HCT116 (cell line): Measurements from ENCODE around the gene CA7. TPM values are rescaled to one million over a fixed set of nuclear protein-coding genes. Genes with fewer than 3 reads are reported as not detected.

ENCODE experiments used
- ATAC-seq: fragments of 200-7000 bp; cut with Tn5 transposase; 2 replicates; pipeline ENCODE4 v1.9.1; 2020; ENCODE audit warnings: mild to moderate bottlenecking, moderate library complexity
- BruUV-seq: library from RNA; stranded (reverse); fragments of 400-500 nt; replicated peaks from 2 replicates; lab custom pipeline; 2021; lab: Mats Ljungman, UMichigan
- CTCF ChIA-PET: fragments of 300-600 bp; sonication (Branson Sonifier 250); formaldehyde crosslinking; loops from one replicate; lab custom pipeline; 2021; ENCODE audit warnings: antibody characterized with exemption; lab: Charles Lee
- POLR2A ChIA-PET: fragments of 300-600, 350-600 bp; sonication (Branson Sonifier 250); formaldehyde crosslinking; loops from one replicate; lab custom pipeline; 2021; ENCODE audit warnings: antibody characterized with exemption; lab: Charles Lee
- RAD21 ChIA-PET, 2 experiments: fragments of 300-600 bp; sonication (Branson Sonifier 250); formaldehyde crosslinking; loops; one replicate each; lab custom pipeline; 2023; ENCODE audit warnings: low total read pairs in 2 of 2; ENCODE audit not compliant: uncharacterized antibody in 2 of 2, unreplicated experiment in 2 of 2, low non-redundant PET in 1 of 2; lab: Charles Lee
- DNase-seq: peaks from one replicate; pipeline ENCODE4 v3.0.0-alpha.2; 2010; ENCODE audit warnings: low read depth, low spot score
- H2AFZ ChIP-seq: fragments of 200-600 bp; shearing (Covaris generic), sonication (generic); 2 replicates; pipeline ENCODE4 v1.6.1; 2017; ENCODE audit warnings: low read depth, mixed run types, mixed read lengths, antibody characterized with exemption, low read length; ENCODE audit not compliant: poor library complexity, severe bottlenecking
- H3K27ac ChIP-seq: 2 replicates; pipeline ENCODE4 v1.5.1; 2012; ENCODE audit warnings: low read depth, low read length
- H3K27me3 ChIP-seq: fragments of 200-600 bp; sonication (generic); 2 replicates; pipeline ENCODE4 v1.6.1; 2016; ENCODE audit warnings: mixed run types, low read length, mixed read lengths; ENCODE audit not compliant: insufficient read depth
- H3K36me3 ChIP-seq, 2 experiments: fragments of 200-500 bp in 1 of 2; fragments of 200-600 bp in 1 of 2; sonication (Bioruptor generic) in 1 of 2; sonication (generic) in 1 of 2; 2 replicates each; pipeline versions ENCODE4 v1.5.1 to v1.6.1; 2014 to 2016; ENCODE audit warnings: low read length in 2 of 2, inconsistent platforms in 1 of 2, mixed read lengths in 1 of 2, mixed run types in 1 of 2; ENCODE audit not compliant: insufficient read depth in 2 of 2, control insufficient read depth in 1 of 2
- H3K4me1 ChIP-seq, 2 experiments: fragments of 200-600 bp in 1 of 2; sonication (generic) in 1 of 2; 2 replicates each; pipeline versions ENCODE4 v1.5.1 to v1.6.1; 2012 to 2017; ENCODE audit warnings: low read length in 2 of 2, inconsistent platforms in 1 of 2, mild to moderate bottlenecking in 1 of 2, mixed read lengths in 1 of 2, mixed run types in 1 of 2, moderate library complexity in 1 of 2; ENCODE audit not compliant: insufficient read depth in 2 of 2, control insufficient read depth in 1 of 2
- H3K4me2 ChIP-seq: fragments of 200-600 bp; sonication (generic); 2 replicates; pipeline ENCODE4 v1.6.1; 2017; ENCODE audit warnings: mixed run types, low read length, mixed read lengths
- H3K4me3 ChIP-seq, 2 experiments: fragments of 200-600 bp in 1 of 2; sonication (generic) in 1 of 2; replicated peaks in 1 of 2; 2 replicates each; pipeline ENCODE4 v1.5.1; 2011 to 2016; ENCODE audit warnings: low read length in 2 of 2, control low read depth in 1 of 2, low read depth in 1 of 2, mild to moderate bottlenecking in 1 of 2, mixed read lengths in 1 of 2, mixed run types in 1 of 2
- H3K79me2 ChIP-seq: fragments of 200-600 bp; sonication (generic); 2 replicates; pipeline ENCODE4 v1.6.1; 2017; ENCODE audit warnings: mild to moderate bottlenecking, mixed run types, low read length, moderate library complexity, mixed read lengths; ENCODE audit not compliant: insufficient read depth
- H3K9ac ChIP-seq: fragments of 200-600 bp; sonication (generic); 2 replicates; pipeline ENCODE4 v1.6.1; 2016; ENCODE audit warnings: low read length, mixed read lengths
- H3K9me2 ChIP-seq: fragments of 200-600 bp; sonication (generic), shearing (Covaris generic); 2 replicates; pipeline ENCODE4 v1.6.1; 2017; ENCODE audit warnings: mixed run types, mild to moderate bottlenecking, moderate library complexity; ENCODE audit not compliant: insufficient read depth
- H3K9me3 ChIP-seq, 2 experiments: fragments of 200-500 bp in 1 of 2; fragments of 200-600 bp in 1 of 2; sonication (Bioruptor generic) in 1 of 2; sonication (generic) in 1 of 2; 2 replicates each; pipeline ENCODE4 v1.6.1; 2014 to 2017; ENCODE audit warnings: low read length in 2 of 2, mixed read lengths in 2 of 2, inconsistent platforms in 1 of 2, low read depth in 1 of 2, mild to moderate bottlenecking in 1 of 2, mixed run types in 1 of 2, moderate library complexity in 1 of 2; ENCODE audit not compliant: control insufficient read depth in 1 of 2, insufficient read depth in 1 of 2
- H4K20me1 ChIP-seq: fragments of 200-600 bp; sonication (generic), shearing (Covaris generic); 2 replicates; pipeline ENCODE4 v1.6.1; 2017; ENCODE audit warnings: mixed run types, mild to moderate bottlenecking, moderate library complexity; ENCODE audit not compliant: insufficient read depth
- JUND ChIP-seq: IDR thresholded peaks from 2 replicates; pipeline ENCODE4 v1.6.1; 2012
- RAD21 ChIP-seq: IDR thresholded peaks from 2 replicates; pipeline ENCODE4 v1.6.1; 2012; ENCODE audit warnings: low read depth, mild to moderate bottlenecking
- TCF7L2 ChIP-seq: IDR thresholded peaks from 2 replicates; pipeline ENCODE4 v1.7.0; 2011; ENCODE audit warnings: borderline replicate concordance, inconsistent platforms; ENCODE audit not compliant: insufficient read depth, insufficient read length; ENCODE audit errors: extremely low read depth
- intact Hi-C: fragments of 100-400 bp; cut with micrococcal nuclease; formaldehyde crosslinking; loops from 2 replicates; pipeline ENCODE4 v1.10.0; 2022
- total RNA-seq: library from RNA; stranded (reverse); gene quantifications from one replicate; pipeline ENCODE4 v1.2.1, GENCODE V29; 2021; ENCODE audit not compliant: unreplicated experiment
- TF ChIP-seq, protein P1 (sequence below): IDR thresholded peaks from 2 replicates; pipeline ENCODE4 v1.6.1; 2012

CA7 gene
- total RNA-seq, 1 experiment from 2014 or later, result not detected

DNA sequence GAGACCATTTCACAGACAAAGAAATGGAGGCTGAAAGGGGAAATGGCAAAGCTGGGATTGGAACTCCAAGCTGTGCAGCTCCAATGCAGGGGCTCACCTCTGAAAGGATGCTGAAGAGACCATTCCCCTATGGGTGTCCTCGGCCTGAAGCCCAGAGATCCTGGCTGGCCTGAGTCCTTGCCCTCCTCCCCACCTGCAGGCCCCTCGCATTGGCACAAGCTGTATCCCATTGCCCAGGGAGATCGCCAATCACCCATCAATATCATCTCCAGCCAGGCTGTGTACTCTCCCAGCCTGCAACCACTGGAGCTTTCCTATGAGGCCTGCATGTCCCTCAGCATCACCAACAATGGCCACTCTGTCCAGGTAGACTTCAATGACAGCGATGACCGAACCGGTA lies 2.6 kb downstream of the CA7 start:
- TF ChIP-seq JUND, result no peak
- no peak for TF ChIP-seq TCF7L2
- TF ChIP-seq, protein P1, sequence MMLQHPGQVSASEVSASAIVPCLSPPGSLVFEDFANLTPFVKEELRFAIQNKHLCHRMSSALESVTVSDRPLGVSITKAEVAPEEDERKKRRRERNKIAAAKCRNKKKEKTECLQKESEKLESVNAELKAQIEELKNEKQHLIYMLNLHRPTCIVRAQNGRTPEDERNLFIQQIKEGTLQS, result no peak
- peaks cover 7 to 16% of the 10 kb centered on the region in 2 experiments; a peak in 3 of 4 replicates for H3K4me1 ChIP-seq
- H4K20me1 ChIP-seq, result no peaks in the 10 kb centered on the region
- H3K4me2 ChIP-seq, result no peak overlapping the region
- H3K9me3 ChIP-seq, result no peaks in the 10 kb centered on the region
- H3K79me2 ChIP-seq, result no peaks in the 10 kb centered on the region
- intact Hi-C loops, result no loop called here
- BruUV-seq, result no TSS peak
- no peak for DNase-seq
- H3K9me2 ChIP-seq, result no peaks in the 10 kb centered on the region
- POLR2A ChIA-PET, result no interaction called here
- H2AFZ ChIP-seq, result no peak overlapping the region
- H3K36me3 ChIP-seq, result no peaks in the 10 kb centered on the region
- H3K27me3 ChIP-seq, result no peaks in the 10 kb centered on the region
- ATAC-seq, result no peak
- CTCF ChIA-PET, result interaction anchor here (1.7 kb wide), 1 partner anchor 16 kb away, joined by 7 read pairs; the partner anchor contains the start of gene NAE1
- no peak overlapping the region for H3K4me3 ChIP-seq
- H3K9ac ChIP-seq, result no peak overlapping the region
- no peak overlapping the region for H3K27ac ChIP-seq
- RAD21 ChIA-PET, result interaction anchor here in 1 of 2 experiments (0.6 kb wide), 1 partner anchor 34 kb away, joined by 4 read pairs; no protein-coding TSS in a partner anchor

DNA sequence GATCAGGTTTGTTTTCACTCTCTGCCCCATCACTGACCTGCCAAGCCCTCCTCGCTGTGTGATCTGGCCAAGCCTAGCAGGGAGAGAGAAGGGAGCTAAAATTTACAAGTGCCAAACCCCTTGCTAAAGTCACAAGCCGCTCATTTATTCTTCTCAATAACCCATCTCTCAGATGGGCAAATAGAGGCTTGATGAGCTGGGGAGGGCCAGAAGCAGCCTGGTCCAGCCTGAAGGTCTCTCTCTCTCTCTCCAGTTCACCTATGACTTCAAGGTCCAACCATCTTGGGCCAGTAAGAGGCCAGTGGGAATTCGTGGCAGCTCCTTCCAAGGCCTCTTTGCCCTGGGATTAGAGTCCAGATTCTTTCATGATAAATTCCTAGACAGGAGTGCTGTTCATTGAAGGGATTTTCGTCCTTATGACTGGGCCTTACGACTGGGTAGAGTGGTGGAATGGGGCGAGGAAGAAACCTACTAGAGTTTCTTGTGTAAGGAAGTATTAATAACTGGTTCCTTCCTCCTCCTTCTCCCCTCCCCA lies 3.4 kb downstream of the CA7 start:
- Histone ChIP-seq H3K9me2 (no peaks in the 10 kb centered on the region), H3K9me3 (no peaks in the 10 kb centered on the region), H3K4me1 (peaks cover 7 to 15% of the 10 kb centered on the region in 2 experiments; a peak in 3 of 4 replicates), H3K4me3 (no peak overlapping the region), H3K27ac (no peak overlapping the region), H4K20me1 (no peaks in the 10 kb centered on the region), H3K27me3 (no peaks in the 10 kb centered on the region), H3K9ac (no peak overlapping the region), H3K36me3 (no peaks in the 10 kb centered on the region), H2AFZ (no peak overlapping the region), H3K4me2 (no peak overlapping the region), H3K79me2 (no peaks in the 10 kb centered on the region)
- no peak for DNase-seq
- TF ChIP-seq JUND (no peak), RAD21 (no peak)
- ChIA-PET CTCF (interaction anchor here (1.7 kb wide), 1 partner anchor 17 kb away, joined by 7 read pairs; the partner anchor contains the start of gene NAE1), RAD21 (no interaction called here), POLR2A (interaction anchor here (0.9 kb wide), 1 partner anchor 17 kb away, joined by 3 read pairs; the partner anchor contains the start of gene NAE1)
- no peak for ATAC-seq
- intact Hi-C loops, result no loop called here
- no TSS peak for BruUV-seq
